HUDEP-2 (cell line): ENCODE results near the gene MYO16.
A peak's percentile ranks its signal among the peaks of the same experiment; 100 is the strongest.

Experiments
- DNase-seq, 76 experiments: peaks; one replicate each; lab custom pipeline; 2025; ENCODE audit not compliant: unreplicated experiment in 76 of 76; lab: John Stamatoyannopoulos, UW

The MYO16 gene

DNA sequence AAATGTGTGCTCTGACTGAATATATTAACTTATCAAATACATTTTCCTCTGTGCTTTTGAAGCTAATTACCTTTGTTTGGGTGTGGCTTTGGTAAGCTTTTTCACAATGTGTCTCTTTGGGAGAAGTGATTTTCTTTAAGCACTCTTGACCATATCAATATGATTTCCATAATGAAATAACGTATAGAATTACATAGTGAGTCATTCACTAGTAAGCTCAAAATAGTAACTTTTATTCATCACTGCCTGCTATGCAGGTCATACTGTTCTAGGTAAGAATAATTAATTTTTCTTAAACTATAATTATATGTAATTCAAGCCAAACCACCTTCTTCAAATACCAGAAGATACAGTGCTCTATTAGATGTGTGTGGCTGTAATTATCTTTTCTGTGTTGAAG is 480.7 kb downstream of the MYO16 start:
- DNase-seq = no peak

DNA sequence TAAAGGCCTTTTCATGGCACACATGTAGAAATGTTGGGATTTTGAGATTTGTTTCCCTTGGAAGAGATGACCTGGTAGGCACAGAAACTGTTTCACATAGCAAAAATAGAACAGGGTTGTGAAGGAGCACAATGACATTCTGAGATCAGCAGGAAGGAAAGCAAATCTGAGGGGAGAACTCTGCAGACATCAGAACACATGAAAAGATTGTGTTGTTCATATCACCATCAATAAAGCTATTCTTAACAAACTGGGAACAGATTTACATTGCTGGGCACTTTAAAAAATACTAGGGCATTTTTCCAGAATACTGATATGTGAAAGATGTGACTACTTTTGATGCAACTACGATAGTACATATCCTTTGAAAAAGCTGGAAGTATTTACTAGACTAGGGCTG is 481.7 kb downstream of the MYO16 start:
- no peak for DNase-seq

DNA sequence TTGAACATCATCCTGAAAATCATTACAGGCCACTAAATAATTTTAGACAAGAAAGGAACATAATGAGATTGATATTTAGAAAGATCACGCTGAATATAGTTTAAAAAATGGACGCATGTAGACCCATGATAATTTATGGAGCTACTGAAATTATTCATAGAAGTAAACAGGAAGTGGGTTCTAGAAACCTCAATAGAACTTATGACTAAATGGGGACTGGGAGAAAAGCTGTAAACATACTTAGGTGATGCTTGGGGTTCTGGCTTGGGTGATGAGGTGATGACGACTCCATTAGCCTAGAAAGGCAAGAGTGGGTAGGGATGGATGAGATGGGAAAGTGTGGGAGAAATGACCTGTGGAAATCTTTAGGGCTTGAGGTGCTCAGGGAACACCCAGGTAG is 484.0 kb downstream of the MYO16 start:
- no peak for DNase-seq

DNA sequence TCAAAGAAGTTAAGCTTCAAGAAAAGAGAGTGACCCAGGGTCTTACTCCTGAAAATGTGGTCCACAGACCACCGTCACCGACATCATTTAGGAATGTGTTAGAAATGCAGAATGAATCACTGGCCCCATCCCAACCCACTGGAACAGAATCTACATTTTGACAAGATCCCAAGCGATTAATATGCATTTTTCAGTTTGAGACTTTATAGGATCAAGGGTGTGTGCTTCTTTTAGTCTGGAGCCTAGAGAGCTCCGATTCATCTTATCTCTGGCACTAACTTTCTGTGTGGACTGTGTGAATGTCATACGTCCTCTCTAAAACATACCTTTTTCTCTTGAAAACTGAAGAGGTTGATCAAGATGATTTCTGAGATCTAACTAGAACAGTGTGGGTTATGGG is 484.8 kb downstream of the MYO16 start:
- no peak for DNase-seq

DNA sequence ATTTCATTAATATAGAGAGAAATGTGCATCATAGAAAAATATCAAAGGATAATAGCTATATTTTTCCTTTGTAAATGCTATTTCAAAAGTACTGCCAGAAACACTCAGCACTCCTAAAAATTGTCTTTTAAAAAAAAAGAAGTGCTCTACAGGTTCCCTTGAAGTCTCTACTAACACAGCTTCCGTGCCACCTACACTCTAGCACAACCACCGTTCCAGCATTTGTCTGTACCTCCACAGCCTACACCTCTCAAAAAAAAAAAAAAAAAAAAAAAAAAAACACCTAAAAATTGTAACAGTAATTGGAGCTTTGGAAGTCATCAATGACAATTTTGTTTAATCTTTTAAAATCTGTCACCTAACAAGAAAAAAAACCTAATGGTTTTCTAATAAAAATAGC is 485.6 kb downstream of the MYO16 start:
- DNase-seq = no peak

DNA sequence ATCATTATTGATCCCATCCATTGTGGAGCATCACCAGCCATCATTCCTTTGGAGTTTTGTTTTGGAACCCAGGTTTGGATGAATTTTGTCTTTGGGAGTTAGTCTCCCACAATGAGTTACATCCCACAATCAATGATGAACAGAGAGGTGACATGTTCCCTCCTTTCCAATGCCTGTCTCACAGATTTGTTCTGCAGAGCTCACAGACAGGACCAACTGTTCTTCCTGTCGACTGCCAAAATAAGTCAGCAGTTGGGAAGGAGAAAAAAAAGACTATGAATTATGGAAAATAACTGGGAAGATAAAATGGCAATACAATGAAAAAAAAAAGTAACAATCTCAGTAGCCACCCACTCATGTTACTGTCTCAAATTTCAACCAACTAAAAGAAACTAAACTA is 489.1 kb downstream of the MYO16 start:
- DNase-seq = no peak

DNA sequence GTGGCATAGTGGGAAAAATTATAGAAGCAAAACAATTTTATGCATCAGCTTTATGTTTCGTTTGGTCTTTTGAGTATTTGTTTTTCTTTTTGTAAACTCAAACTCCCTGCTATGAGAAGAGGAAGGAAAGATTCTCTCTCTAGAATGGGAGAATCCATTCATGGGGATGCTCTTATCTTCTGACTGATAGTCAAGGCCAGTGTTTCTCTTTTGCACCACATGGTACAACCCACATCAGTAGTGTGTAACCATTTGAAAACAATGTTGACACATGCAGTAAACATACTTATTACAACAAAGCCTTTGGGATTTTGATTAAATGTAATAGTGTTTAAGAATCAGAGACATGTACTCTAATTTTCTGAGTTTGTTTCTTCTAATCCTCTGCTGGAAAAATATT is 490.5 kb downstream of the MYO16 start:
- no peak for DNase-seq

DNA sequence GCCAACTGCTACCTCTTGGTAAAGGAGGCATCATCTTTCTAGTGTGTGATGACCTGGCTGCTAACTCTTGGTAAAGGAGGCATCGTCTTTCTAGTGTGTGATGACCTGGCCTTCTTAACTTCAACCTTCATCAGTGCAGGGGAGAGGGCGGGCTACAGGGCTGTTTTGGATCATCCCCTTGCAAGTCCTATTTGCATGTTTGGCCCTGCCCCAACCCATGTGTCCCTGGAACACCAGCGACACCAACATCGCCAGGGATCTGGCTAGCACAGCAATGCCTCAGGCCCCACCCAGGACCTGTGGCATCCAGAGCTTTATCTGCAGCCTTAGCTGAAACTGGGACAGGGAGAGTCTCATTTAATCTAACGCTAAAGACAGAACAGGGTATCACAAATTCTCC is 492.4 kb downstream of the MYO16 start:
- no peak for DNase-seq

DNA sequence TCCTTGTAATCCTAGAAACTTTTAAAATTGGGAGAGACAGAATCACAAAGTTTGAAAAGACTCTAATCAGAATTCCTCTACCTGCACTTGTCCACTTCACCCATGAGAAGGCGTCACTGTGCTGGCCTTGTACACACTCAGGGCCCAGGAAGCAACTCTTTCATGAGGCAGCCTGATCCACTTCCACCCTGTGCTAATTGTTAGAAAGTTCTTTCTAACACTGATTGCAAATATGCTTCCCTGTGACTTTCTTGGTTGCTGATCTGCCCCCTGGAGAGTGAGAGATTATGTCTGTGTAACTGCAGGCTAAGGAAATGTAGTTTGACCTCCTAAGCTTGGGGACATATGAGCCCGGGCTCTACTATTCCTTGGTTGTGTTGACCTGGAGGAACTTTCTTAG is 494.6 kb downstream of the MYO16 start:
- DNase-seq = no peak

DNA sequence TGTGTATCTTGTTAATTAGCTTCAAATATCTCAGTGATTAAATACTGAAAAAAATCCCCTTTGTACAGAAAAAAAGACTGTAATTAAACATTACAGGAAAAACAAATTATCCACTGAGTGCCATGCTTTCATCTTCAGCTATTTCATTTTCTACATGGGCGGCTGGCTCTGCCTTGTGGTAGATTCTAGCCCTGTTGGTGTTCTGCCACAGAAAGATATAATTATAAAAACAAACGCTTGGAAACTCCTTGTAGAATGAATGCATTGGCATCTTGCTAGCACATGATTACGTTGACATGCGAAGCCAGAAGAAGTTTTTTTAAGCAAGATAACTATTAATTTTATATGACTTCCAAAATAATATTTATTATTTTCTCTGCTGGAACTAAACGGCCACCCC is 496.8 kb downstream of the MYO16 start:
- no peak for DNase-seq

DNA sequence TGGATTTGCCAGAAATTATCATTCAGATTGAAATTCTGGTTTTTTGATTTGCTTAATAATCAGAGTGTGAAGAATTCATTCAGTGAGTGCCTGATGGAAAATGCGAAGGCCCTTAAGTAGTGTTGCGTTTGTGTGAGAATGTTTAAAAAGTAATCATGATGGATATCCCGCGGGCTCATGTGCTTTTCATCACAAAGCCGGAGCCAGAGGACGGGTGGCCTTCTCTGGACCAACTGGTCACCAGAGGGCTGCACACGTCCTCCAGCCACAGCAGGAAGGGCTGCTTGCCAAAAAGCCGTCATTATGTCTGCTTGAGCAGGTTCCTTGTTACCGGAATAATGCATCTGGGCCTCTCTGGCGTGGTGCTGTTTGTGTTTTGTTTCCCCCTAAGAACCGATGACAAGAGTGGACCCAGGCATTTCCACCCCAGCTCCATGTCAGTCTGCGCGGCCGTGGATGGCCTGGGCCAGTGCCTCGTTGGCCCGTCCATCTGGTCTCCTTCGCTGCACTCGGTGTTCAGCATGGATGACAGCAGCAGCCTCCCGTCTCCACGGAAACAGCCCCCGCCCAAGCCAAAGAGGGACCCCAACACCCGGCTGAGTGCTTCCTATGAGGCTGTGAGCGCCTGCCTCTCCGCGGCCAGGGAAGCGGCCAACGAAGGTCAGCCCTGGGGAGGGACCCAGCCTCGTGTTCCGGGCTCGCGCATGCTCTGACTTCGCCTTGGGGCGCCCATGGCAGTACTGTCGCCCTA is 497.7 kb downstream of the MYO16 start:
- no peak for DNase-seq

DNA sequence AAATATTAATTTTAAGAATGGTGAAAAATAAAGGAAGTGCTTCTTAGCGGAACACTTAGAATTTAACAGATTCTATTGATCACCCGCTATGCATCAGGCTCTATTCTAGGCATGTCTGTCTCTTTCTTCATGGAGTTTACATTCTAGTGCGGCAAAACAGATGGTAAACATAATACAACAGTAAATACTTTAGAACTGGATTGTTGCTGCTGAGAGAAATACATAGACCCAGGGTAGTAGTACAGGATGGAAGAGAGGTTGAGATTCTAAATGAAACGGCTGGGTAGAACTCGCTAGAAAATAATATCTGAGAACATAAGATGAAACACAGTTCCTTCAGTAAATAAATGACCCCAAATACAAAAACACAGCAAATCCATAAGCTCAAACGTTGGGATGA is 498.7 kb downstream of the MYO16 start:
- no peak for DNase-seq

DNA sequence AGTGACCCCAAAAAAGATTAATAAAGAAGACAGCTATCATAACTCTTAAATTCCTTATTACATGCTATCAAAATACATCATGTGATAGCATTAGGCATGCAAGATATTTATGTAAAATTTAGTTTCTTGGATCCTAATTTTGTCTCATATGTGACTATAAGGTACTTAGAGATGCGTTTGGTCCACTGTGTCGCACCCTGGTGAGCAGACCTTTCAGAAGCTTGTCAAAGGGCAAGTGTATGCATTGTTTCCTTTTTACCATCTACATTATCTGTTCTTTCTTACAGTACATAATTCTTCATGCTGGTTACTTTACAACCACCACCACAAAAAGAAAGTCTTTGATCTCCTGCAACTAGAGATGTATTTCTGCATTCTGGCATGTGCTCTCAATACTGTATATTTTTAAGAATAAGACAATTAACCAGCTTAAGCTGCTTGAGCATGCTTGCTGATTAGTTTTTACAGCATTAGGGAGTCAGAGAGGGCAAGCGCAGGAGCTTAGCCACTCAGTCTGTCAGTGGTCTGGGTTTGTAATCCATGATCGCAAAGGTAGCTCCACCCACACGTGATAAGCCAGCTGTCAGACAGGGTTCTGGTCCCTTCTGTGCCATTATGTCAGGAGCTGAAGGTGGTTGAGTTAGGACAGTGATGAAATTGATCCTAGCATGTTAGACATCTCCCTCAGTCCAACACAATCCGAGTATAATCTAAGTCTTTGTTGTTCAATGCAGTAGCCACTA is 500.9 kb downstream of the MYO16 start:
- no peak for DNase-seq

DNA sequence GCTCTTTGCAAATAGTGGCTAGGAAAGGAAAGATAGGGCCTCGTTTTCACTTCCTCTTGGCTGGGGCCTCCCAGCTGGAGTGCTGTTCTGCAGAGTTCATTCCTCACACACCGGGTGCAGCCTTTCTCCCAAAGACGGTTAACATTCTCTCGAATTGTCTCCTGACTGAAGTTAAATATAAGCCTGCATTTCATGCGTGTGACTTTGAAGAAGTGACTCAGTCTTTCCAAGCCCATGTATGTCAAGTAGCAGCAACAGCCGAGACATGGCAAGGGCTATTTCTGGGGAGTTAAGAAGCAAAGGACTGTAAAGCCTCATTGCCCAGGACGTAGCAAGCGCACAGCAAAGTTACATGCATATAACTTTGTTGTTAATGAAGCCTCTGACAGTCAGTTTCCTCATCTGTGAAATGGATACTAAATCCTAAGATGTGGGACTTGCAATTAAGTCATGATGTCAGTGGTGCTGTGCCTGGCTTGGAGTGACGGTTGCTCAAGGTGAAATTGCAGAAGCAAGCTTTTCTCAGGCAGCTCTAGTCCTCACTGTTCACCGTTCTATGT is 502.4 kb downstream of the MYO16 start:
- DNase-seq = no peak

DNA sequence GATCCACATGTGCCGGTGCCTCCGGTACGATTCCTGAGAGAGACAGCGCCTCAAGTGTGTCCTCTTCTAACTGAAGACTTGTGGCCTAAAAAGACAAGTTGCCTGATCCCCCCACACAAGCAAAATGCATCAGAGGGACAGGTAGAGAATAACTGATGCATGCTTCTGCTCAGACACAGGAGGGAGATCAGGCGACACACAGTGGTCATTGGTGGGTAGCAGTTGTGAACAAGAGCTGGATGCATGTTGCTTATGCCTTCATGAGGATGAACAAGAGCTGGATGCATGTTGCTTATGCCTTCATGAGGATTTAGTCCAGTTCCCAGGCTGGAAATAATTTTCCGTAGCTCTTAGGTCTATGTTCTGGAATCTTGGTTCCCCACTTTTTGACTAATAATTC is 505.6 kb downstream of the MYO16 start:
- DNase-seq = peak in 1 of 76 experiments; percentile 5

DNA sequence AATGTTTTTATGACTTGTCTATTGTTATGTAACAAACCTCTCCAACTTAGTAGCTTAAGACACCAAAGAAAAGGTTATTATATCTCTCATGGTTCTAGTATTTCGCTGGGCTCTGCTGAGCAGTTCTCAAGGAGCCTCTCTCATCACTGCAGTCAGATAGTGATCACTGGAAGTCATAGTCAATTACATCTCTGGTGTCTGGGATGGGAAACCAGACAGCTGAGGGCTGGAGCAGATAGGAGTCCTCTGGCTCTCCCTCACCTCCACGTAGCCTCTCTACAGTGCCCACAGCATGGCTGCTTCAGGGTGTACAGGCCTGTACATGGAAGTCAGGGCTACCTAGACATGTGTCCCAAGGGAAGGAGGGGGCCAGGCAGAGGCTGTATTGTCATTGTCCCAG is 507.5 kb downstream of the MYO16 start:
- DNase-seq = no peak

DNA sequence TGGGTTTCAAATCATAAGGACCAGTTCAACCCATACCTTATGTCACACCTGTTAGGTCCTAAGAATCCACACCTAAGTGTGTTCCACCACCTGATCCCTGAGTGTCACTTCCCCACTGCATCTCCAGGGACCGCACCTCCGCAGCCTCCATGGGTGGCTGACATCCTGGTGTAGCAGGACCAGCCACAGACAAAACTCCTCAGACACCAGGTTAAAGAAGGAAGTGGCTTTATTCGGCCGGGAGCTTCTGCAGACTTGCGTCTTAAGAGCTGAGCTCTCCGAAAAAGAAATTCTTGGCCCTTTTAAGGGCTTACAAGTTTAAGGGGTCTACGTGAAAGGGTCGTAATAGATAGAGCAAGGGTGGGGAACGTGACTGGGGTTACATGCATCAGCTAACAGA is 509.9 kb downstream of the MYO16 start:
- no peak for DNase-seq

DNA sequence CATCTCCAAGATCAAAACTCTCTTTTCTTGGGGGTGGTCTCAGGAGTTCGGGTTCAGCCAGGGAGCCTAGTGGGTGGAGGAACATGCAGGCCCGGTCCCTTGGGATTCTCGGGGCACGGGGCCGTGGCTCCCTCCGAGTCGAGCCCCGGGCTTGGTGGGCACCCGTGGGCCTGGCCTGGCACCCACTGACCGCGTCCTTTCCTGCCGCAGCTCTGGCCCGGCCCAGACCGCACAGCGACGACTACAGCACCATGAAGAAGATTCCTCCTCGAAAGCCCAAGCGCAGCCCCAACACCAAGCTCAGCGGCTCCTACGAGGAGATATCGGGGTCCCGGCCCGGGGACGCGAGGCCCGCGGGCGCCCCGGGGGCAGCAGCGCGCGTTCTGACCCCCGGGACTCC is 510.6 kb downstream of the MYO16 start:
- no peak for DNase-seq

DNA sequence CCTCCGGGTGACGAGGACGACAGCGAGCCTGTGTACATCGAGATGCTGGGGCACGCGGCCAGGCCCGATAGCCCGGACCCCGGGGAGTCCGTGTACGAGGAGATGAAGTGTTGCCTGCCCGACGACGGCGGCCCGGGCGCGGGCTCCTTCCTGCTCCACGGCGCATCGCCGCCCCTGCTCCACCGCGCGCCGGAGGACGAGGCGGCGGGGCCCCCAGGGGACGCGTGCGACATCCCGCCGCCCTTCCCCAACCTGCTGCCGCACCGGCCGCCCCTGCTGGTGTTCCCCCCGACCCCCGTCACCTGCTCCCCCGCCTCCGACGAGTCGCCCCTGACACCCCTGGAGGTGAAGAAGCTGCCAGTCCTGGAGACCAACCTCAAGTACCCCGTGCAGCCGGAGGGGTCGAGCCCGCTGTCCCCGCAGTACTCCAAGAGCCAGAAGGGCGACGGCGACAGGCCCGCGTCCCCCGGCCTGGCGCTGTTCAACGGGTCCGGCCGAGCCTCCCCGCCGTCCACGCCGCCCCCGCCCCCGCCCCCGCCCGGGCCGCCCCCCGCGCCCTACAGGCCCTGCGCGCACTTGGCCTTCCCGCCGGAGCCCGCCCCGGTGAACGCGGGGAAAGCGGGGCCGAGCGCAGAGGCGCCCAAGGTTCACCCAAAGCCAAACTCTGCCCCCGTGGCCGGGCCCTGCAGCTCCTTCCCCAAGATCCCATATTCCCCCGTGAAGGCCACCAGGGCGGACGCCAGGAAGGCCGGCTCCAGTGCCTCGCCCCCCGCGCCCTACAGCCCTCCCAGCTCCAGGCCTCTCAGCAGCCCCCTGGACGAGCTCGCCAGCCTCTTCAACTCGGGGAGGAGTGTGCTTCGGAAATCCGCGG is 511.3 kb downstream of the MYO16 start:
- DNase-seq = no peak

DNA sequence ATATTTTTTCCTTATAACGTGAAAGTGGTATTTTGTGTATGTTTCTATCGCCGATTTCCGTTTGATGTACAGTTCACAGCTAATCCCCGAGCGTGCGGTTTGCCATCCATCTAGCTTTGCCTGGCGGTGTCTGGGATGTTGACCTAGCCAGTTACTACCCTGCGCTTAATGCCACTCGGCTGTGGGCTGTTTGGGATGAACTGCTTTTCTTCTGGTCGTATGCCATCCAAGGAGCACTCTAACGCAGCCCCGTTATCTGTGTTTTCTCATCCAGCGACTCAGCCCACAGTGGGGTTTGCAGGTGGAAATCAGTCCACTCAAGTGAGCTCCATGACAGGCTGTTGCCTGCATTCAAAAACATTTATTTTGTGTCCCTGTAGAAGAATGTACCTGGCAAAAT is 512.3 kb downstream of the MYO16 start:
- no peak for DNase-seq
